GM18867 (cell line): ENCODE results near the gene TPMT.
"Not testable (repeated sequence)": the region's sequence is repeated elsewhere in the genome, so short reads cannot be mapped to it uniquely, and the experiment has no call there.

Source experiments
- ATAC-seq: cut with Tn5 transposase; IDR thresholded peaks from one replicate; pipeline ENCODE4 v1.9.1; 2021; ENCODE audit warnings: mild to moderate bottlenecking, moderate library complexity; ENCODE audit not compliant: unreplicated experiment

The TPMT gene

DNA sequence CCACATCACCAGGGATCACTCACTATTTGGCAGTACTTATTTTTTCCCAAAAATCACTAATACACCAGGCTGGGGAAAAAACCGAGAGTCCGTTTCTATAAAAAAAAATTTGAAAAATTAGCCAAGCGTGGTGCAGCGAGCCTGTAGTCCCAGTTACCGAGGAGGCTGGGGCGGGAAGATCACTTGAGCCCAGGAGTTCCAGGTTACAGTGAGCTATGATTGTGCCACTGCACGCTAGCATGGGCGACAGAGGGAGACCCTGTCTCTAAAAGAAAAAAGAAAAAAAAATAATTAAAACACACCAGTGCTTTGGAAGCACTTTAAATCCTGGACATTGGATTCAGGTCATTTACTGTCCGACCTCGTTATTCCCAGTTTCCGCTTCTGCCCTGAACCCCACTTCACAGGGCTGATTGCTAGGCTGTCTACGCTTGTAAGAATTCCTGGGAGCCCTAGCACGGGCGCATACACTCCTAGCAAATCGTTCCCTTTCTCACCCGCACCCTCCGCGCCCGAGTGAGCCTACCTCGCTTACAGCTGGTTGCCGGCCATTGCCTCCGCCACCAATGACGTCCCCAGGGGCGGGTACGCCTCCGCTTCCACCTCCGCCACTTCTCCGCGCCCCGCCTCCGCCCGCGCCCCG, at the start of gene TPMT:
Gene TPMT, minus strand, starts transcription at position 571 of the 643 bp plus-strand sequence. CDS start 5,950 bp downstream, outside the sequence.
- ATAC-seq: peak; percentile 60

GRCh38 chr6:18203786-18204185, 48.9 kb upstream of the TPMT start:
- ATAC-seq: no peak

DNA sequence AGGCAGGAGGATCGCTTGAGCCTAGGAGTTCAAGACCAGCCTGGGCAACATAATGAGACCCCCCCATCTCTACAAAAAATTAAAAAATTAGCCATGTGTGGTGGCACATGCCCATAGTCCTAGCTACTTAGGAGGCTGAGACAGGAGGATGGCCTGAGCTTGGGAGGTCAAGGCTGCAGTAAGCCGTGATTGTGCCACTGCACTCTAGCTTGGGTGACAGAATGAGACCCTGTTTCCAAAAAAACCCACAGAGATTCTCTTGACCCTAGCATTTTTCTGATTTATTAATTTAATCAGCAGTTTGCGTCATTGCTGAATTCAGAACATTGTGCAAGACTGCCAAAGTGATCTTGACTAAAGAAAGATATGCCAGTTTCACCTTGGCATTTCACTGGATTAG, 37.1 kb upstream of the TPMT start:
- ATAC-seq: no peak

DNA sequence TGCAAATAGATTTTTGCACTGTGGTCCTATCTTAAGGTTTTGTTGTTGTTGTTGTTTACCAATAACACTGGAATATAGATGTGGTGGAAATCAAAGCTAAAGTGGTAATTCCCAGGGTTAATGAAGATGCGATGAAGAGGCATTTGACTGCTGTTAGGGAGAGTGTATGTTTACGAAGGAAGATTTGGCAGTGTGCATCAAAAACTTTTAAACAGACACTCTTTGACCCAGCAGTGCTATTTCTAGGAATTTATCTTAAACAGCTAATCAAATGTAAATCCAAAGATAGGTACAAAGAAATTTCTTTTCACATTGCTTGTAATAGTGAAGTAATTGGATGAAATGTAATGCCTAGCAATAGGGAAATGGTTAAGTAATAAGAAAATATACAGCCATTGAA, 34.3 kb upstream of the TPMT start:
- no peak for ATAC-seq

DNA sequence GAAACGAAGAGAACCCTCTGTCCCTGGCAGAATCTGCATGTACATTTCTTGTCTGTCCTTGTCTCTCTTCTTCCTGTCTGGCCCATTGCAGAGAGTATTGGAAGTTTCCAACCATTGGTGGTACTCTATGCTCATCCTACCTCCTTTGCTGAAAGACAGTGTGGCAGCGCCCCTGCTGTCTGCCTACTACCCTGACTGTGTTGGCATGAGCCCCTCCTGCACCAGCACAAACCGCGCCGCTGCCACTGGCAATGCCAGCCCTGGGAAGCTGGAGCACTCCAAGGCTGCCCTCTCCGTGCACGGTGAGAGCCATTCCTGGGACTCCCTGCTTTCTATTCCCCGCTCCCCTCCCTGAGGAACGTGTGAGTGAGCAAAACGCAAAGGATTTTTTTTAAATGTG, 32.8 kb upstream of the TPMT start:
- ATAC-seq: no peak

DNA sequence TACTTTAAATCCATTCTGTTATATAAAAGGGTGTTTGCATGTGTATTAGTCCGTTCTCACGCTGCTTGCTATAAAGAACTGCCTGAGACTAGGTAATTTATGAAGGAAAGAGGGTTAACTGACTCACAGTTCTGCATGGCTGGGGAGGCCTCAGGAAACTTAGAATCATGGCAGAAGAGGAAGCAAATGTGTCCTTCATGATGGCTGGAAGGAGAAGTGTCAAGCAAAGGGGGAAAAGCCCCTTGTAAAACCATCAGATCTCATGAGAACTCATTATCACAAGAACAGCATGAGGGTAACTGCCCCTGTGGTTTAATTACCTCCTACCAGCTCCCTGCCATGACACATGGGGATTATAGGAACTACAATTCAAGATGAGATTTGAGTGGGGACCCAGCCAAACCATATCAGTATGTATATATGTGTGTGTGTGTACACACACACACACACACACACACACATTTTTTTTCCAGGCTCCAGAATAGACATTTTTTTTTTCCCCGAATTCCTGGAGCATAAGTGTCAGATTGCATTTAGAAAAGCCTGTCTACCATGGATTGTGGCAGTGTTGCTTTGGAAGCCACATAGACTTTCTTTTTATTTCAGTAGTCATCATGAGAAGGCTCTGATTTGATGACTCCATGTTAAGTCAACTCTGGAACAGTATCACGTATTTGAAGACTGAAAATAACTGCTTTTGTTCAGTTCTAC, 31.8 kb upstream of the TPMT start:
- ATAC-seq: no peak

DNA sequence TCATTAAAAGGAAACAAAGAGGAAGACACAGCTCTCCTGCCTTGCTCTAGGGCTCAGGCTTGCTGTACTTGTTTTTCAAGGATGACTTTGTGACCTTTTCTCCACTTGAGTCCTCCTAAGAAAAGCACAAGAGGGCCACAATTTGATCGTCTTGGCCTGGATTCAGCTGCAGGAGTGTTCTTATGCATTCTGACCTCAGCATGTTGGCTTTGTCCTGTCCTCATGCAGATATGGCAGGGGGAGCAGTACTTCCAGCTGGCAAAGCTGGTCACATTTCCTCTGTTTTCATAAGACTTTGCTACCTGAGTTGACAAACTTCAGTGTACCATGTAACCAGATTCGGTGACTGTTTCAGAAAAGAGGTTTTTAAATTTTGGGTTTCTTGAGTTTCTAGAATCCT, 31.2 kb upstream of the TPMT start:
- ATAC-seq: no peak

GRCh38 chr6:18185624-18186023, 30.7 kb upstream of the TPMT start:
- no peak for ATAC-seq

GRCh38 chr6:18183766-18184165, 28.9 kb upstream of the TPMT start:
- ATAC-seq: no peak

DNA sequence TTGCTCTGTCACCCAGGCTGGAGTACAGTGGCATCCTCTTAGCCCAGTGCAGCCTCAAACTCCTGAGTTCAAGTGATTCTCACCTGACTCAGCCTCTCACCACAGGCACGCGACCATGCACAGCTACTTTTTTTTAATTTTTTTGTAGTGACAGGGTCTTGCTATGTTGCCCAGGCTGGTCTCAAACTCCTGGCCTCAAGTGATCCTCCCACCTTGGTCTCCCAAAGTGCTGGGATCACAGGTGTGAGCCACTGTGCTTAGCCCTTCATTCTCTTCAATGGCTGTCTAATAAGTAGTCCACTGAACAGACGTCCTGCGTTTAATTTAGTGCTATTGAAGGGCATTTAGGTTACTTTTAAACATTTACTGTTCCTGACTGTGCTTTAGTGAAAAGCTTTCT, 27.7 kb upstream of the TPMT start:
- ATAC-seq: no peak

DNA sequence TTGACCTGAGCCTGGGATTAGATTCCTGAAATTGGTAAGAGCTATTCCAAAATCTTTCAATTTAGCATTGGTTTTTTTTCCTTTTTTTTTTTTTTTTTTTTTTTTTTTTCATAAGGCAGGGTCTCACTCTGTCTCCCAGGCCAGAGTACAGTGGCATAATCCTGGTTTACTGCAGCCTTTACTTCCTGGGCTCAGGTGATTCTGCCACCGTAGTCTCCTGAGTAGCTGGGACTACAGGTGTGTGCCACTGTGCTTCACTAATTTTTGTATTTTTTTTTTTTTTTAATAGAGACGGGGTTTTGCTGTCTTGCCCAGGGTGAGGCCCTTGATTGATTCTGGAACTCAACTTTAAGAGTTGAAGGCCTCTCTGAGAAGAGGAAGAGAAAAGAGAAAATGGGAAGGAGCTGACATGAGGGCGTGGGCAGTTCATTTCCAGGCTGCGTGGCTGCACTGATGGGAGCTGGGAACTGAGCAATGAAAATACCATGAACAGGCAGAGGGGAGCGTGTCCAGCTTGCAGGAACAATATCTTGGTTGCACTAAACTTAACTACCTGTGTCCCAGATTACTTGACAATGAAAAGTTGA, 25.0 kb upstream of the TPMT start:
- no peak for ATAC-seq

- no peak for ATAC-seq
Measured at GRCh38 chr6:18178960-18179615, 24.2 kb upstream of the TPMT start.

DNA sequence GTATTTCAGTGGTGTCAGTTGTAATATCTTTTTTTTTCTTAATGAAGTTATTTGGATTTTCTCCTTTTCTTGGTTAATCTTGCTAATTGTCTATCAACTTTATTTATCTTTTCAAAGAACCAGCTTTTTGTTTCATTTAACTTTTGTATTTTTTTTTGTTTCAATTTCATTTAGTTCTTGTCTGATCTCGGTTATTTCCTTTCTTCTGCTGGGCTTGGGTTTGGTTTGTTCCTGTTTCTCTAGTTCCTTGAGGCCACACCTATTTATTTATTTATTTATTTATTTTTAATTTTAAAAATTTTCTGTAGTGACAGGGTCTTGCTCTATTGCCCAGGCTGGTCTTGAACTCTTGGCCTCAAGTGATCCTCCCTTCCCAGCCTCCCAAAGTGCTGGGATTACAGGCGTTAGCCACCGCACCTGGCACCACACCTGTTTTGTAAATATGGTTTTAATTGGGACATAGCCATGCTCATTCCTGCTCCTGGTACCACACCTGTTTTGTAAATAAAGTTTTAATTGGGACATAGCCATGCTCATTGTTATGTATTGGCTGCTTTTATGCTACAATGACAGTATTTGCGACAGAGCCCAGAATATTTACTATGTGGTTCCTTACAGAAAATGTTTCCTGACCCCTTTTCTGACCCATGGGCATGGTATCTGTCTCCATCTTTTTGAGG, 22.5 kb upstream of the TPMT start:
- ATAC-seq: no peak

DNA sequence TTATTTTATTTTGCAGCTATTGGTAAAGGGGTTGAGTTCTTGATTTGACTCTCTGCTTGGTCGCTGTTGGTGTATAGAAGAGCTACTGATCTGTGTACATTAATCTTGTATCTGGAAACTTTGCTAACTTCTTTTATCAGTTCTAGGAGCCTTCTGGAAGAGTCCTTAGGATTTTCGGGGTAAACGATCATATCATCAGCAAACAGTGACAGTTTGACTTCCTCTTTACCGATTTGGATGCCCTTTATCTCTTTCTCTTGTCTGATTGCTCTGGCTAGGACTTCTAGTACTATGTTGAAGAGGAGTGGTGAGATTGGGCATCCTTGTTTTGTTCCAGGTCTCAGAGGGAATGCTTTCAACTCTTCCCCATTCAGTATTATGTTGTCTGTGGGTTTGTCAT, 21.3 kb upstream of the TPMT start:
- not testable (repeated sequence) for ATAC-seq

- ATAC-seq: no peak
Measured at GRCh38 chr6:18171871-18172270, 17.0 kb upstream of the TPMT start.

GRCh38 chr6:18168264-18168663, 13.4 kb upstream of the TPMT start:
- no peak for ATAC-seq

GRCh38 chr6:18166312-18167036, 11.6 kb upstream of the TPMT start:
- ATAC-seq: no peak

DNA sequence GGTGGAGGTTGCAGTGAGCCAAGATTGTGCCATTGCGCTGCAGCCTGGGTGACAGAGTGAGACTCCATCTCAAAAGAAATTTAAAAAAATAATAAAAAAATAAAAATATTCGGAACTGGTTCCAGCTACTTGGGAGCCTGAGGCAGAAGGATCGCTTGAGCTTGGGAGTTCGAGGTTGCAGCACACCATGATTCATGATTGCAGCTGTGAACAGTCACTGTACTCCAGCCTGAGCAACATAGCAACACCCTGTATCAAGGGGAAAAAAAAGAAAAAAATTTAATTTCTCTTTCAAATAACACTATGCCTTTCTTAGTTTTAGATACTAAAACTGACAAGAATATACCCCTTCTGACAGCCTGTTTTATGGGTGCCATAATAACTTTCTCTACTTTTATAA, 10.9 kb upstream of the TPMT start:
- ATAC-seq: no peak

- no peak for ATAC-seq
Measured at GRCh38 chr6:18162401-18162800, 7.5 kb upstream of the TPMT start.

- no peak for ATAC-seq
Measured at GRCh38 chr6:18161431-18161830, 6.6 kb upstream of the TPMT start.

GRCh38 chr6:18160911-18161310, 6.0 kb upstream of the TPMT start:
- no peak for ATAC-seq
